ENCODE results near the gene KCTD17. TPM values are rescaled to one million over a fixed set of nuclear protein-coding genes. Genes with fewer than 3 reads are reported as not detected.
A peak's percentile ranks its signal among the peaks of the same experiment; 100 is the strongest.

The KCTD17 gene
- total and polyA plus RNA-seq, 2 of the 13 experiments (the other 11 are each of a cell fraction or from before 2014, with no cell fraction given) = 5.3 to 11.7 TPM

GRCh38 chr22:37032535-37033460 lies 18.7 kb upstream of the KCTD17 start (continued):
- TF ChIP-seq, protein P1, sequence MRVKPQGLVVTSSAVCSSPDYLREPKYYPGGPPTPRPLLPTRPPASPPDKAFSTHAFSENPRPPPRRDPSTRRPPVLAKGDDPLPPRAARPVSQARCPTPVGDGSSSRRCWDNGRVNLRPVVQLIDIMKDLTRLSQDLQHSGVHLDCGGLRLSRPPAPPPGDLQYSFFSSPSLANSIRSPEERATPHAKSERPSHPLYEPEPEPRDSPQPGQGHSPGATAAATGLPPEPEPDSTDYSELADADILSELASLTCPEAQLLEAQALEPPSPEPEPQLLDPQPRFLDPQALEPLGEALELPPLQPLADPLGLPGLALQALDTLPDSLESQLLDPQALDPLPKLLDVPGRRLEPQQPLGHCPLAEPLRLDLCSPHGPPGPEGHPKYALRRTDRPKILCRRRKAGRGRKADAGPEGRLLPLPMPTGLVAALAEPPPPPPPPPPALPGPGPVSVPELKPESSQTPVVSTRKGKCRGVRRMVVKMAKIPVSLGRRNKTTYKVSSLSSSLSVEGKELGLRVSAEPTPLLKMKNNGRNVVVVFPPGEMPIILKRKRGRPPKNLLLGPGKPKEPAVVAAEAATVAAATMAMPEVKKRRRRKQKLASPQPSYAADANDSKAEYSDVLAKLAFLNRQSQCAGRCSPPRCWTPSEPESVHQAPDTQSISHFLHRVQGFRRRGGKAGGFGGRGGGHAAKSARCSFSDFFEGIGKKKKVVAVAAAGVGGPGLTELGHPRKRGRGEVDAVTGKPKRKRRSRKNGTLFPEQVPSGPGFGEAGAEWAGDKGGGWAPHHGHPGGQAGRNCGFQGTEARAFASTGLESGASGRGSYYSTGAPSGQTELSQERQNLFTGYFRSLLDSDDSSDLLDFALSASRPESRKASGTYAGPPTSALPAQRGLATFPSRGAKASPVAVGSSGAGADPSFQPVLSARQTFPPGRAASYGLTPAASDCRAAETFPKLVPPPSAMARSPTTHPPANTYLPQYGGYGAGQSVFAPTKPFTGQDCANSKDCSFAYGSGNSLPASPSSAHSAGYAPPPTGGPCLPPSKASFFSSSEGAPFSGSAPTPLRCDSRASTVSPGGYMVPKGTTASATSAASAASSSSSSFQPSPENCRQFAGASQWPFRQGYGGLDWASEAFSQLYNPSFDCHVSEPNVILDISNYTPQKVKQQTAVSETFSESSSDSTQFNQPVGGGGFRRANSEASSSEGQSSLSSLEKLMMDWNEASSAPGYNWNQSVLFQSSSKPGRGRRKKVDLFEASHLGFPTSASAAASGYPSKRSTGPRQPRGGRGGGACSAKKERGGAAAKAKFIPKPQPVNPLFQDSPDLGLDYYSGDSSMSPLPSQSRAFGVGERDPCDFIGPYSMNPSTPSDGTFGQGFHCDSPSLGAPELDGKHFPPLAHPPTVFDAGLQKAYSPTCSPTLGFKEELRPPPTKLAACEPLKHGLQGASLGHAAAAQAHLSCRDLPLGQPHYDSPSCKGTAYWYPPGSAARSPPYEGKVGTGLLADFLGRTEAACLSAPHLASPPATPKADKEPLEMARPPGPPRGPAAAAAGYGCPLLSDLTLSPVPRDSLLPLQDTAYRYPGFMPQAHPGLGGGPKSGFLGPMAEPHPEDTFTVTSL (CRISPR knock-in tag; IDR thresholded peaks at IDR 0.05; ENCODE audit: borderline replicate concordance) = peak; percentile 93; the same call in 1 of the 2 replicates
- TF ChIP-seq NONO (IDR thresholded peaks at IDR 0.05) (no peak), NONO (CRISPR knock-in tag; conservative IDR thresholded peaks at IDR 0.05) (peak; percentile 96), KMT2A (CRISPR knock-in tag; IDR thresholded peaks at IDR 0.05) (peak; percentile 66; the same call in 1 of the 2 replicates), ZBTB49 (CRISPR knock-in tag; IDR thresholded peaks at IDR 0.05; ENCODE audit: borderline replicate concordance) (no peak), ADNP (CRISPR knock-in tag; IDR thresholded peaks at IDR 0.05) (peak; percentile 100), KIAA2018 (CRISPR knock-in tag; IDR thresholded peaks at IDR 0.05; ENCODE audit: borderline replicate concordance) (no peak; the same call in 1 of the 2 replicates), SOX6 (IDR thresholded peaks at IDR 0.05) (no peak), SOX6 (CRISPR knock-in tag; IDR thresholded peaks at IDR 0.05) (peak; percentile 96), ZNF230 (CRISPR knock-in tag; IDR thresholded peaks at IDR 0.05) (no peak), TOE1 (CRISPR knock-in tag; IDR thresholded peaks at IDR 0.05) (peak; percentile 95; the same call in 1 of the 2 replicates), ZNF432 (CRISPR knock-in tag; IDR thresholded peaks at IDR 0.05; ENCODE audit: borderline replicate concordance) (no peak)
